ENCODE results near the gene NUDT3.

The NUDT3 gene

GRCh38 chr6:34241351-34242215 is 150.9 kb downstream of the NUDT3 start:
- in situ Hi-C loops (cut with MboI; ENCODE audit: low sequenced_read_pairs), result no loop called here

- in situ Hi-C loops (cut with MboI; ENCODE audit: low sequenced_read_pairs), result no loop called here
Measured at GRCh38 chr6:34240329-34241248, 151.9 kb downstream of the NUDT3 start.

DNA sequence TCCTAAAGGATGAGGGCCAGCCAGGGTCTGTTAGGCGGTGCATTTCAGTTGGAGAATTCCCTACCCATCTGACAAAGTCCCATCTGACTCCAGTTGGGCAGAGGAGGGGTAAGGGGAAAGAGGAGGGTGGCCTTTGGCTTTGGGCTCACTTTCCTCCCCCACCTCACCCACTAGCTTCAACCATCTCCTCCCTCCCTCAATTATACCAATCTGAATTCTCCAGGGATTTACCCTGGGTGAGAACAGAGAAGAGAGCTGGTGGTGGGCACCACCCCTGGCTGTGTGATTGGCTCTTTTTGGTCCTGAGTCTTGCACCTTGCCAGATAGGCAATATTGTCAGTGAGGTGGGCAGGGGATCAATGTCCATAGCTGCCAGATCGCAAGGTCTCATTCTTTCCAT is 152.6 kb downstream of the NUDT3 start:
- in situ Hi-C loops (cut with MboI; ENCODE audit: low sequenced_read_pairs), result no loop called here

- in situ Hi-C loops (cut with MboI; ENCODE audit: low sequenced_read_pairs), result no loop called here
Measured at GRCh38 chr6:34239500-34239825, 153.0 kb downstream of the NUDT3 start.

DNA sequence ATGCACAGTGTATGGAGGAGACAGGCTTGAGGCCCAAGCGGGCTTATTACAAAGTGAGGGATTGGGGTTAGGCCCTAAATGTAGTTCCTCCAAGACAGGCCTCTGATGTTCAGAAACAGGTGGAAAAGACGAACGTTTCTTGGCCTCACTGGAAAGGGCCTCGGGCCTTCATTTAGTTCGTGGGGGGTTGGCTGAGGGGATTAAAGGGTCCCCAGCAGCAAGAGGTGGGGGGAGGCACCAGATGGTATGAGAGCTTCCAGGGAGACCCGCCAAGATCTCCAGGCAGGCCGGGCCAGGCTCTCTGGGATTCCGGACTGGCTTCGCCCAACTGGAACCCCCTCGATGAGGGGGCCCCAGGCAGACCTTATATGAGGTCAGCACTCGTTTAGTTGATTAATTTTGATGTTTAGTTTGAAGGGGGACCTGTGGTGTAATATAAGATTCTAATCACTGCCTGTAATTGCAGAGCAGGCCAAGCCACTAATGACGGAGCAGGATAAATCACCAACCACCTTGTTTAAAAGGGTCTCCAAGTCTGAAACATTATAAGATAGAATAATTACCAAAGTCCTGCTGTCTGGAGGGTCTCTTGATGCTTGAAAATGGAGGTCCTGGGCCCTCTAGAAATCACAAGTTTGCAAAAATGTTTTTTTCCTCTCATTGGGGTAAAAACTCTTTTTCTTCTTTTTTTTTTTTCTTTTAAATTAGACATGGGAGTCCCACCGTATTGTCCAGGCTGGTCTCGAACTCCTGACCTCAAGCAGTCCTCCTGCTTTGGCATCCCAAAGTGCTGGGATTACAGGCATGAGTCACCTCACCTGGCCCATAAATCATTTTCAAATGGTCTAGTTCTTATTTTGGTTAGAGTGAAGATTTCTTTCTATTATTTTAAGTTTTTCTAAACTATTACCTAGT is 153.6 kb downstream of the NUDT3 start:
- in situ Hi-C loops (cut with MboI; ENCODE audit: low sequenced_read_pairs), result no loop called here

GRCh38 chr6:34237722-34238584 is 154.5 kb downstream of the NUDT3 start:
- in situ Hi-C loops (cut with MboI; ENCODE audit: low sequenced_read_pairs), result no loop called here

DNA sequence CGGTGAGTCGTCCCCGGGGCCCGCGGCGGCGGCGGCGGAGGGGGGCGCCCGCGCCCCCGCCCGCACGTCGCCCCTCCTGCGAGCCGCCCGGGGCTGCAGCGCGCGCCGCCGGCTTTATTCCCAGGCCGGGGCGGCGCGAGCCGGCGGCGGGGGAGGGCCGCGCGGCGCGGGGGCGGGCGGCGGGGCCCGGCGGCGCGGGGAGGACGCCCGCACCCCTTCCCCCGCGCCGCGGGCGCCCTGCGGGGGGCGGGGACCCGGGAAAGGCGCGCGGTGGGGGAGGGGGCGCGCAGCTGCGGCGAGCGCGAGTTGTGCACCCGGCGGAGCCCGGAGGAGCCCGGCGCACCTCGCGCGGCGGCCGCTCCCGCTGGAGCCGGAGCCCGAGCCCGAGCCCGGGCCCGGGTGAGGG is 155.2 kb downstream of the NUDT3 start:
- in situ Hi-C loops (cut with MboI; ENCODE audit: low sequenced_read_pairs), result no loop called here

- in situ Hi-C loops (cut with MboI; ENCODE audit: low sequenced_read_pairs), result no loop called here
Measured at GRCh38 chr6:34236443-34237315, 155.8 kb downstream of the NUDT3 start, which contains the start of gene HMGA1. Gene HMGA1, plus strand, starts transcription at chr6:34236873. Its CDS starts 3,908 bp downstream, at chr6:34240781.

DNA sequence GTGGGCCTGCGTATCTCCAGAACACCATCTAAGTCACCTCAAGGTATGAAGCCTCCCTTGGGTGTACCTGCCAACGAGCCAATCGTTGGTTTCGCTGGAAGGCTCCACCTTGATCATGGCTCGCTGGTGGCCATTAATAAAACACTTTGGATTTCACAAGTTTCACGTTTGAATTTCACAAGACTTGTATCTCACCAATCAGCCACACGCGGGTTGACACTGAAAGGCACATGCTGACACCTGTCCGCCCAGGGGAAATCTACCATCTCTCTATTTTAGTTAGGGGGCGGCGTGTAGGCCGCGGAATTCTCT is 156.4 kb downstream of the NUDT3 start:
- in situ Hi-C loops (cut with MboI; ENCODE audit: low sequenced_read_pairs), result no loop called here

- in situ Hi-C loops (cut with MboI; ENCODE audit: low sequenced_read_pairs), result no loop called here
Measured at GRCh38 chr6:34235307-34236130, 156.9 kb downstream of the NUDT3 start.

DNA sequence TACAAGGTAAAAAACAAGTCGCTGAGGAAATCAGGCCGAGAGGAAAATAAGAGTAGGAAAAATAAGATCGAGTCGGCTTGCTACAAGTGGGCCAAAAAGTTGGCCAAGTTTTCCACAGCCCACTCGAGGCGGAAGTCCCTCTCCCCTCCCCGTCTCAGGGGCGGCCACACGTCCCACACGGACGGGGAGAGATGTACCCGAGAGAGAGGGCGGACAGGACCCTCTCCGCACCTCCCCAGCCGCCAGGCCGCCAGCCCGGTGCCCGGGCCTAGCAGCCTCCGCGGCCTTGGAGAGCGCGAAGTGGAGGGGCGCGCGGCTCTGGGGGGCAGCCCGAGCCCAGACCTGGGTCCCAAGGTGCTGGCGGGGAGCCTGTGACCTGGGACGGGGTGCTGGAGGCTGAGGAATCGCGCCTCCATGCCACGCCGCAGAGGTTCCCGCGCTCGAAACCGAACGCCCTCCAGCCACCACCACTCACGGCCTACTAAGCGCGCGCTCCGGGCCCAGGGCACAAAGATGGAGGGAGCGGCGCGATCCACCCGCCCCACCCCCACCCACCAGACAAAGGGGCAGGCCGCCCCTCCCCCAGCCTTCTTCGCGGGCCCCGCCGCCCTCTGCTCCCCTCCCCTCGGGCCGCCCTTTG is 157.7 kb downstream of the NUDT3 start:
- in situ Hi-C loops (cut with MboI; ENCODE audit: low sequenced_read_pairs), result no loop called here

GRCh38 chr6:34233867-34234266 is 158.6 kb downstream of the NUDT3 start:
- in situ Hi-C loops (cut with MboI; ENCODE audit: low sequenced_read_pairs), result no loop called here

DNA sequence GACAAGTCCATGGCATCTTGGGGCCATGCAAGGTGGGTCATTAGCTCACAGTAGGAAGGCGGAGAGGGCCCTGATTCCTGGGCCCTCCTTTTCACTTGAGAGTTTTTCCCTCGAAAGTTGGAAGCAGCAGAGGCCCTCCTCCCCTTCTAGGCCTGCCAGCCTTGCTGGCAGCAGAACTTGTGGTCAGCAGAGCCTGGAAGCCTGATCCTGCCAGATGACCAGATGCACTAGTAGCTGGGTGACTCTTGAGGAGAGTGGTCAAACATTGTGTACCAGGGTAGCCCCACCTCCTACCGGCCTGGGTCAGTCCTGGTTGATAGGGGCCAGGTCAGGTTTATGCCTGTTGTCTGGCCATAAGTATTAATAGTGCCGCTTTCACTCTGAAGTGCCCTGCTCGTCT is 159.6 kb downstream of the NUDT3 start:
- in situ Hi-C loops (cut with MboI; ENCODE audit: low sequenced_read_pairs), result no loop called here

DNA sequence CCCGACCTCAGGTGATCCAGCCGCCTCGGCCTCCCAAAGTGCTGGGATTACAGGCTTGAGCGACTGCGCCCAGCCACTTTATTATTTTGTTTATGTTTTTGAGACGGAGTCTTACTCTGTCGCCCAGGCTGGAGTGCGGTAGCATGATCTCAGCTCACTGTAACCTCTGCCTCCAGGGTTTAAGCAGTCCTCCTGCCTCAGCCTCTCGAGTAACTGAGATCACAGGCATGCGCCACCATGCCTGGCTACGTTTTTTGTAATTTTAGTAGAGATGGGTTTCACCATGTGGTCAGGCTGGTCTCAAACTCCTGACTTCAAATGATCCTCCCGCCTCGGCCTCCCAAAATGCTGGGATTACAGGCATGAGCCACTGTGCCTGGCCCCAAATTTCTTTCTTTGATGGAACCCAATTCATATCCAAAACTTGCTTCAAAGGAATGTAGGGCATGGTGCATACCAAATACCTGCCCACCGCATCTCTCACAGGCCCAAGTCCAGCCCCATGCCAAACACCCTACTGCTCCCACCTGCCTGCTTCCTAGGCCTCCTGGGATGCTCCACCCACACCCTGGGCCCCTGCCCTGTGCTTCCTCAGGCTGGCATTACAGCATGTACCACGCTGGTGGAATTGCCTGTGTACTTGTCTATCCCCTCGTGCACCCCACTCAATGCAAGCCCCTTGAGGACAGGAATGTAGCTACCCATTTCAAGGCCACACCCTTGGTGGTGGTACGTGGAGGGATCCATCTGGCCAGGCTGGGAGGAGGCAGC is 160.7 kb downstream of the NUDT3 start:
- in situ Hi-C loops (cut with MboI; ENCODE audit: low sequenced_read_pairs), result no loop called here

- in situ Hi-C loops (cut with MboI; ENCODE audit: low sequenced_read_pairs), result no loop called here
Measured at GRCh38 chr6:34230653-34231371, 161.7 kb downstream of the NUDT3 start.

GRCh38 chr6:34229877-34230276 is 162.6 kb downstream of the NUDT3 start:
- in situ Hi-C loops (cut with MboI; ENCODE audit: low sequenced_read_pairs), result no loop called here

All from HL-60/S4 (cell line).